Panc1 (cell line): ENCODE results near the gene TMEM273.

Experiments
- CTCF ChIP-seq: fragments of 450-650 bp; IDR thresholded peaks from 2 replicates; pipeline ENCODE4 v1.5.1; 2017; ENCODE audit warnings: mild to moderate bottlenecking
- POLR2AphosphoS5 ChIP-seq: IDR thresholded peaks from 2 replicates; pipeline ENCODE4 v1.6.1; 2012; ENCODE audit warnings: mild to moderate bottlenecking, low read depth, low read length, moderate library complexity
- REST ChIP-seq, 2 experiments: IDR thresholded peaks; 2 replicates each; pipeline ENCODE4 v1.6.1; 2011 to 2012; ENCODE audit warnings: low read depth in 2 of 2, control low read depth in 1 of 2, low read length in 1 of 2, mild to moderate bottlenecking in 1 of 2, moderate library complexity in 1 of 2; ENCODE audit not compliant: insufficient read depth in 1 of 2
- SIN3A ChIP-seq: IDR thresholded peaks from 2 replicates; pipeline ENCODE4 v1.6.1; 2012; ENCODE audit warnings: low read depth, mild to moderate bottlenecking, low read length, moderate library complexity, borderline replicate concordance; ENCODE audit not compliant: insufficient read depth
- TCF7L2 ChIP-seq: IDR thresholded peaks from 2 replicates; pipeline ENCODE4 v1.6.1; 2011; ENCODE audit warnings: mild to moderate bottlenecking, low read depth, low read length, inconsistent platforms

DNA sequence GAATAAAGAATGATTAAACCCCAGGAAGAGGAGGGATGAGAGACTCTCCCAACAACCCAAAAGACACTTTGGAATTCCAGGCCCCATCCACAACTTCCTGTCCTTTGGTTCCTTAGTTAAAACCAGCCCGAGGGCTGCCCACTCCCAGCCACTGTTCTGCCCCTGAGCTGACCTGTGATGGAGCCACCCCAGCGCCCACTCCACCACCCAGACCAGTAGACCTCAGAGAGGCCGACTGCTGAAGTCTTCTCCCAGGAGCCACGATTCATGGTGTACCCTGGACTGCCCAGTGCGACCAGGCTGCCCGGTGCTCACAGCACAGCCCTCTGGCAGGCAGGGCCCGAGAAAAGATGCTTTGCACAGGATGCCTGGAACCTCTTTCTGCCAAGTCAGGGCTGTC, 79.5 kb downstream of the TMEM273 start:
- TF ChIP-seq SIN3A = no peak
- TF ChIP-seq REST (IDR thresholded peaks at IDR 0.05; ENCODE audit: insufficient read depth in 1 of 2, low read depth in 2 of 2, low read length in 1 of 2) = no peak
- no peak for TF ChIP-seq CTCF
- no peak for TF ChIP-seq POLR2AphosphoS5
- no peak for TF ChIP-seq TCF7L2
